ENCODE data around the gene SH2B3. TPM values are rescaled to one million over a fixed set of nuclear protein-coding genes. Genes with fewer than 3 reads are reported as not detected.

Gene SH2B3
- total RNA-seq, 1 donor from 2014 or later, result 18.1 TPM

DNA sequence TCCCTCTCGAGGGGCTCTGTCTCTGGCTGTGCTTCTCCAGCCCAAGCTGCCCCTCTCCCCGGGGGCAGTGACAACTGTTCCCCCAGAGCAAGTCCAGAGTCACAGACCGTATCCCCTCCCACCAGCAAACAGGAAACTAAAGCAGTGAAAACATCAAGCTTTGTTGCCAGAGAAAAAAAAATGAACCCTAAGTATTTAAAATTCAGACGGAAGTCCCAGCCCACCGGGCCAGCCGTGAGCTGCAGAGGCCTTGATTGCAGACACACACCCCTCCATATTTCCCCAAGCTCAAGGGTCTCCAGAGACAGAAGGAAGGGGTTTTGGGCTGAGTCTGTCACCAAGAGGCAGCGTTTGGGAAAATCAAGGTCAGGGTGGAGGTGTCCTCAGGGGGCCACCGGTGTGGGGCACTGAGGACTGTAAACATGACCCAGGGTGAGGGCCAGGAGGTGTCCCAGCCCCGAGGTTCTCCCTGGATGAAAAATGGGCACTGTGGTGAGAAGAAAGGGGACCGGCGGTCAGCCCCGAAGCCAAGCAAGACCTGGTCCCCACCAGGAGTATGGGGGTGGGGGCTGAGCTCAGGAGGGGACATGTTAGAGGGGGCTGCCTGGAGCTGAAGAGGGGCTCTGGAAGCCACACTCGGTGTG, 44.5 kb upstream of the SH2B3 start:
- H3K27ac Mint-ChIP-seq (ENCODE audit: unreplicated experiment), result peak overlapping the region; percentile 43
- H3K4me1 Mint-ChIP-seq (ENCODE audit: low read depth, unreplicated experiment), result peaks cover 20% of the 10 kb centered on the region

DNA sequence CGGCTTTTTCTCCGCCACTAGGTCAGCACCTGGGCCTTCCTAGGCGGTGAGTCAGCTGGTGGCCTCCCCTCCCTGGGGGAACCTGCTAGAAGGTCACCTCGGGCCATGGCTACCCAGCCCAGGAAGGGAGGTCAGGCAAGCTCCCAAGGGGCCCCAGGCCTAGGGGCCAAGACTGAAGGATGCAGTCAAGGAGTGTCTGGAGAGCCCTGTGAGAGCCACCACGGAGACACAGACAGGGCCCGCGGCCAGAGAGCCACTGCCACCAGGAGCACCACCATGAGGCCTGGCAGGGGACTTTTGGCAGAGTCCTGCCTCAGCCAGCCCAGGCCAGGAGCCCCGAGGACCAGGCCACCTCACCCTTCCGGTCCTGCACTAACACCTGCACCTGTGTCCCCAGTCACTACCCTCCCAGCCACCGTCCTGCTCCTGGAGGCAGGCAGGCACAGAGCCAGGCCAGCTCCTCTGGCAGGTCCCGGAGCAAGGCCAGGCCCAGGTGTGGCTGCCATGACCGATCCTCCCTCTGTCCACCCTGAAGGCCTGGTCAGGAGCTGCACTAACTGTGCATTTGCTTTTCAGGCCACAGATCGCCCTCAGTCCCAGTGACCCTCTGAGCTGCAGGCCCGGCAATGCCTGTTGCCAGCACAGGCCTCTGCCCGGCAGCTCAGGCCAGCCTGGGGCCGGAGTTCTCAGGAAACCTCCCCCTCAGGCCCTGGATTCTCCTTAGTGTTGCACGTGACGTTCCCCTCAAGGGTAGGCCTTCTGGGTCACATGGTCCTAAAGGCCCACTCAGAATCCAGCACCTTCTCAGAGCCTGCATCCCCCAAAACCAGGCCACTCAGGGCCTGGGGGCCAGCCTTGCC, 43.8 kb upstream of the SH2B3 start:
- Mint-ChIP-seq H3K27ac (ENCODE audit: unreplicated experiment) (no peak overlapping the region), H3K36me3 (ENCODE audit: unreplicated experiment) (no peaks in the 10 kb centered on the region), H3K9me3 (ENCODE audit: unreplicated experiment) (peaks cover 10% of the 10 kb centered on the region), H3K27me3 (ENCODE audit: unreplicated experiment) (peaks cover 20% of the 10 kb centered on the region), H3K4me3 (ENCODE audit: unreplicated experiment) (no peak overlapping the region), H3K4me1 (ENCODE audit: low read depth, unreplicated experiment) (peaks cover 20% of the 10 kb centered on the region)
- no peak for DNase-seq
- TF ChIP-seq, protein P1, sequence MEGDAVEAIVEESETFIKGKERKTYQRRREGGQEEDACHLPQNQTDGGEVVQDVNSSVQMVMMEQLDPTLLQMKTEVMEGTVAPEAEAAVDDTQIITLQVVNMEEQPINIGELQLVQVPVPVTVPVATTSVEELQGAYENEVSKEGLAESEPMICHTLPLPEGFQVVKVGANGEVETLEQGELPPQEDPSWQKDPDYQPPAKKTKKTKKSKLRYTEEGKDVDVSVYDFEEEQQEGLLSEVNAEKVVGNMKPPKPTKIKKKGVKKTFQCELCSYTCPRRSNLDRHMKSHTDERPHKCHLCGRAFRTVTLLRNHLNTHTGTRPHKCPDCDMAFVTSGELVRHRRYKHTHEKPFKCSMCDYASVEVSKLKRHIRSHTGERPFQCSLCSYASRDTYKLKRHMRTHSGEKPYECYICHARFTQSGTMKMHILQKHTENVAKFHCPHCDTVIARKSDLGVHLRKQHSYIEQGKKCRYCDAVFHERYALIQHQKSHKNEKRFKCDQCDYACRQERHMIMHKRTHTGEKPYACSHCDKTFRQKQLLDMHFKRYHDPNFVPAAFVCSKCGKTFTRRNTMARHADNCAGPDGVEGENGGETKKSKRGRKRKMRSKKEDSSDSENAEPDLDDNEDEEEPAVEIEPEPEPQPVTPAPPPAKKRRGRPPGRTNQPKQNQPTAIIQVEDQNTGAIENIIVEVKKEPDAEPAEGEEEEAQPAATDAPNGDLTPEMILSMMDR (IDR thresholded peaks at IDR 0.05; ENCODE audit: partially characterized antibody, unreplicated experiment), result no peak

More for the DNA sequence above, 44.5 kb upstream of the SH2B3 start:
- peak overlapping the region; percentile 70 for H3K4me3 Mint-ChIP-seq (ENCODE audit: unreplicated experiment)
- DNase-seq, result no peak
- H3K36me3 Mint-ChIP-seq (ENCODE audit: unreplicated experiment), result no peaks in the 10 kb centered on the region
- H3K9me3 Mint-ChIP-seq (ENCODE audit: unreplicated experiment), result peaks cover 8% of the 10 kb centered on the region
- peaks cover 20% of the 10 kb centered on the region for H3K27me3 Mint-ChIP-seq (ENCODE audit: unreplicated experiment)
- TF ChIP-seq, protein P1 (IDR thresholded peaks at IDR 0.05; ENCODE audit: partially characterized antibody, unreplicated experiment), result no peak

DNA sequence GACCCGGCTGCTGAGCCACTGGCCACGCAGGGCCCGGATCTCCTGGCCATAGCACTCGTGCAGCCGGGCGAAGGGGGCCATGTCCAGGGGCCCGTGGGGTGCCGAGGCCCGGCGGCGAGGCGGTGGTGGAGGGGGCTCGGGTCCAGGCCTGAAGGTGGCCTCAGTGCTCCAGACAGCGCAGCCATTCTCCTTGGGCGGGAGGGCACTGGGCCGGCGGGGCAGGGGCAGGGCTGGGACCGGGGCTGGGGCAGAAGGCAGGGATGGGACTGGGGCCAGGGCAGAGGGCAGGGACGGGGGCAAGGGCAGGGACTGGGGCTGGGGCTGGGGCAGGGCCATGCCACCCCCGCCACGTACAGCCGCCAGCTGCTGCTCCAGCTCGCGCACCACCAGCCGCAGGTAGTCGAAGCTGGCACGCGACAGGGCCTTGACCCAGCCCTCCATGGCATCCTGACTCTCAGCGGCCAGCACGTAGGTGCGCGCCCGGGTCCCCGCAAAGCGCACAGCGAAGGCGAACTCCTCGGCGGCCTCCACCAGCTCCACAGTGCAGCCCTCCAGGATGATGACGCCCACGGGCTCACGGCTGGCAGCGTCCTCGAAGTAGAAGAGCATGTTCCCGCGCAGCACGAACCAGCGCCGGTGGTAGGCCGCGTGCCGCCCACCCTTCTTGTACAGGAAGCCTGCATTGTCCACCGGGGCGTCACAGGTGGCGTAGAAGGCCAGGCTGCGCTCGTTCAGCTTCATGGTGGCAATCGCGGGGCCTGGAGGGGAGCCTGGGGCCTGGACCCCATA, 42.8 kb upstream of the SH2B3 start:
- Mint-ChIP-seq H3K9me3 (ENCODE audit: unreplicated experiment) (peaks cover 10% of the 10 kb centered on the region), H3K4me3 (ENCODE audit: unreplicated experiment) (no peak overlapping the region), H3K4me1 (ENCODE audit: low read depth, unreplicated experiment) (peaks cover 23% of the 10 kb centered on the region), H3K36me3 (ENCODE audit: unreplicated experiment) (no peaks in the 10 kb centered on the region), H3K27me3 (ENCODE audit: unreplicated experiment) (peaks cover 21% of the 10 kb centered on the region), H3K27ac (ENCODE audit: unreplicated experiment) (no peak overlapping the region)
- no peak for DNase-seq
- TF ChIP-seq, protein P1 (IDR thresholded peaks at IDR 0.05; ENCODE audit: partially characterized antibody, unreplicated experiment), result no peak

DNA sequence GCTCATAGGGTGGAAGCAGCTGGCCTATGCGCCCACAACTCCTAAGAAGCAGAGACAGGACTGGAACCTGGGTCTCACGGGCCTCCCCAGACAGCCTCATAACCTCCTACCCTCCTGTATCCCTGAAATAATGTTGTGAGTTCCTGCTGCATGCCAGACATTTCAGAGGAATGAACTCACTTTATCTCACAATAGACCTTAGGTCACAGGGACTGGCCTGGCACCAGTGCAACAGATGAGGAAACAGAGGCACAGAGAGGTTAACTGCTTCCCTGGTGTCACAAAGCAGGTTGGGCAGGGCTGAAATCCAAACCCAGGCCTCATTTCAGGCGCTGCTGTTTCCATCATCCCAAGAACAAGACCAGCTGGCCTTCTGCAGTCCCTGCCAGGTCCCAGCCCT, 42.1 kb upstream of the SH2B3 start:
- Mint-ChIP-seq H3K4me1 (ENCODE audit: low read depth, unreplicated experiment) (peaks cover 25% of the 10 kb centered on the region), H3K27ac (ENCODE audit: unreplicated experiment) (no peak overlapping the region), H3K9me3 (ENCODE audit: unreplicated experiment) (peaks cover 12% of the 10 kb centered on the region), H3K27me3 (ENCODE audit: unreplicated experiment) (peaks cover 21% of the 10 kb centered on the region), H3K4me3 (ENCODE audit: unreplicated experiment) (no peak overlapping the region), H3K36me3 (ENCODE audit: unreplicated experiment) (no peaks in the 10 kb centered on the region)
- TF ChIP-seq, protein P1 (IDR thresholded peaks at IDR 0.05; ENCODE audit: partially characterized antibody, unreplicated experiment), result no peak
- no peak for DNase-seq
